Neural progenitor cell (in vitro differentiated cells): ENCODE measurements around the gene GBP3. TPM values are rescaled to one million over a fixed set of nuclear protein-coding genes. Genes with fewer than 3 reads are reported as not detected.

Experiments used
- DNase-seq: peaks from one replicate; pipeline ENCODE4 v3.0.0-alpha.2; 2016; ENCODE audit warnings: low spot score
- H2AFZ ChIP-seq: fragments of 200-600 bp; sonication (generic); replicated peaks from 2 replicates; pipeline ENCODE4 v1.6.1; 2016; ENCODE audit warnings: antibody characterized with exemption
- H3F3A ChIP-seq: fragments of 200-600 bp; sonication (generic); 2 replicates; pipeline ENCODE4 v1.6.1; 2016; ENCODE audit warnings: antibody characterized with exemption, low read depth
- H3K27ac ChIP-seq: fragments of 200-600 bp; sonication (generic); 2 replicates; pipeline ENCODE4 v1.5.1; 2016; ENCODE audit warnings: mild to moderate bottlenecking
- H3K27me3 ChIP-seq: fragments of 200-600 bp; sonication (generic); 2 replicates; pipeline ENCODE4 v1.6.1; 2016; ENCODE audit warnings: mild to moderate bottlenecking, moderate library complexity
- H3K36me3 ChIP-seq: fragments of 200-600 bp; sonication (generic); 2 replicates; pipeline ENCODE4 v1.5.1; 2016
- H3K4me1 ChIP-seq: fragments of 200-600 bp; sonication (generic); 2 replicates; pipeline ENCODE4 v1.6.1; 2016; ENCODE audit warnings: mixed run types
- H3K4me2 ChIP-seq: fragments of 200-600 bp; sonication (generic); 2 replicates; pipeline ENCODE4 v1.6.1; 2016
- H3K4me3 ChIP-seq: fragments of 200-600 bp; sonication (generic); 2 replicates; pipeline ENCODE4 v1.5.1; 2016
- H3K79me2 ChIP-seq: fragments of 200-600 bp; sonication (generic); 2 replicates; pipeline ENCODE4 v1.6.1; 2016; ENCODE audit warnings: low read depth
- H3K9ac ChIP-seq: fragments of 200-600 bp; sonication (generic); 2 replicates; pipeline ENCODE4 v1.6.1; 2016
- H3K9me3 ChIP-seq: fragments of 200-600 bp; sonication (generic); 2 replicates; pipeline ENCODE4 v1.5.1; 2016; ENCODE audit warnings: low read depth
- H4K20me1 ChIP-seq: fragments of 200-600 bp; sonication (generic); 2 replicates; pipeline ENCODE4 v1.6.1; 2016; ENCODE audit warnings: low read depth
- H3K27ac Mint-ChIP-seq: 3 replicates; pipeline ENCODE4 v1.8.0; 2021; ENCODE audit warnings: mixed read lengths
- H3K27me3 Mint-ChIP-seq: 2 replicates; pipeline ENCODE4 v1.8.0; 2022; ENCODE audit warnings: low read depth, mild to moderate bottlenecking, inconsistent platforms, moderate library complexity, mixed read lengths; ENCODE audit not compliant: insufficient read depth
- H3K36me3 Mint-ChIP-seq: 3 replicates; pipeline ENCODE4 v1.8.0; 2021; ENCODE audit warnings: mixed read lengths
- H3K4me1 Mint-ChIP-seq: 3 replicates; pipeline ENCODE4 v1.8.0; 2021; ENCODE audit warnings: mixed read lengths
- H3K4me3 Mint-ChIP-seq: 3 replicates; pipeline ENCODE4 v1.8.0; 2021; ENCODE audit warnings: mild to moderate bottlenecking, moderate library complexity, mixed read lengths
- H3K9me3 Mint-ChIP-seq: 3 replicates; pipeline ENCODE4 v1.8.0; 2020; ENCODE audit warnings: mixed read lengths
- EZH2 ChIP-seq: fragments of 200-600 bp; sonication (generic); IDR thresholded peaks from 2 replicates; pipeline ENCODE4 v1.6.1; 2017; ENCODE audit warnings: antibody characterized with exemption, mild to moderate bottlenecking, moderate library complexity
- EZH2phosphoT487 ChIP-seq: fragments of 200-600 bp; sonication (generic); IDR thresholded peaks from 2 replicates; pipeline ENCODE4 v1.6.1; 2017; ENCODE audit warnings: antibody characterized with exemption
- small RNA-seq: library from RNA; depleted of rRNA; stranded (forward); fragments of <200 nt; gene quantifications from one replicate; pipeline ENCODE3, GENCODE V24; 2015
- total RNA-seq: library from RNA; depleted of rRNA; stranded (reverse); fragments of >200 nt; gene quantifications from 2 replicates; pipeline ENCODE4 v1.2.3, GENCODE V29; 2015; ENCODE audit warnings: low replicate concordance
- TF ChIP-seq, protein P1 (sequence below): fragments of 200-600 bp; sonication (generic); IDR thresholded peaks from 2 replicates; pipeline ENCODE4 v1.5.1; 2017; ENCODE audit warnings: antibody characterized with exemption, mild to moderate bottlenecking

The GBP3 gene
- total RNA-seq, 1 donor from 2014 or later: not detected

DNA sequence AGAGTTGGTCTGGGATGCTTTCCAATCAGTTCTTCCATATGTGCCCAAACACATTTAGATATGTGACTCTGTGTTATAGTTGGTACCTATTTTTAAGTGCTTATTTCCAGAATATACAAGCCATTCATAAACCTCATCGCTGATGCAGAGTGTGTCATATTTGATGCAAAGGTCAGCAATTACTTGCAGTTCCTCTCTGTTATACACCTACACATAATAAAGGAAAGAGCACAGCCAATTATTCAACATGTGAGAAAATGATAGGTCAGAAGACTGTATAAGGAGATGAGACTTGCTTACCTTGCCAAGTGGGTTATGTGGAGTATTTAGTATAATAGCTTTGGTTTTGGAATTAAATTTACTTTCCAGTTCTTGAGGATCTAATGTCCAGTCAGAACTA is 61.6 kb downstream of the GBP3 start:
- H3K4me3 ChIP-seq: no peak overlapping the region
- Mint-ChIP-seq H3K4me1 (no peaks in the 10 kb centered on the region), H3K4me3 (no peak overlapping the region), H3K27me3 (no peaks in the 10 kb centered on the region), H3K27ac (no peak overlapping the region), H3K9me3 (no peaks in the 10 kb centered on the region), H3K36me3 (peaks cover 27% of the 10 kb centered on the region)
- no peaks in the 10 kb centered on the region for H3K9me3 ChIP-seq
- H3K4me2 ChIP-seq: no peak overlapping the region
- DNase-seq: no peak
- H3K79me2 ChIP-seq: no peaks in the 10 kb centered on the region
- no peak overlapping the region for H3K9ac ChIP-seq
- no peaks in the 10 kb centered on the region for H3F3A ChIP-seq
- no peaks in the 10 kb centered on the region for H4K20me1 ChIP-seq
- TF ChIP-seq EZH2phosphoT487 (no peak), EZH2 (no peak)
- TF ChIP-seq, protein P1, sequence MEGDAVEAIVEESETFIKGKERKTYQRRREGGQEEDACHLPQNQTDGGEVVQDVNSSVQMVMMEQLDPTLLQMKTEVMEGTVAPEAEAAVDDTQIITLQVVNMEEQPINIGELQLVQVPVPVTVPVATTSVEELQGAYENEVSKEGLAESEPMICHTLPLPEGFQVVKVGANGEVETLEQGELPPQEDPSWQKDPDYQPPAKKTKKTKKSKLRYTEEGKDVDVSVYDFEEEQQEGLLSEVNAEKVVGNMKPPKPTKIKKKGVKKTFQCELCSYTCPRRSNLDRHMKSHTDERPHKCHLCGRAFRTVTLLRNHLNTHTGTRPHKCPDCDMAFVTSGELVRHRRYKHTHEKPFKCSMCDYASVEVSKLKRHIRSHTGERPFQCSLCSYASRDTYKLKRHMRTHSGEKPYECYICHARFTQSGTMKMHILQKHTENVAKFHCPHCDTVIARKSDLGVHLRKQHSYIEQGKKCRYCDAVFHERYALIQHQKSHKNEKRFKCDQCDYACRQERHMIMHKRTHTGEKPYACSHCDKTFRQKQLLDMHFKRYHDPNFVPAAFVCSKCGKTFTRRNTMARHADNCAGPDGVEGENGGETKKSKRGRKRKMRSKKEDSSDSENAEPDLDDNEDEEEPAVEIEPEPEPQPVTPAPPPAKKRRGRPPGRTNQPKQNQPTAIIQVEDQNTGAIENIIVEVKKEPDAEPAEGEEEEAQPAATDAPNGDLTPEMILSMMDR: no peak
- H3K27me3 ChIP-seq: no peaks in the 10 kb centered on the region
- H3K4me1 ChIP-seq: no peaks in the 10 kb centered on the region
- no peak overlapping the region for H3K27ac ChIP-seq
- H3K36me3 ChIP-seq: peaks cover 30% of the 10 kb centered on the region
- no peak overlapping the region for H2AFZ ChIP-seq

Small RNA genes lying within 50 kb of the gene (small RNA-seq; reads per million reads assigned to genes)
- not detected for gene RF00019

Other genes with a start within 250 kb of the GBP3 start
- 32.2 and 42.0 TPM in 2 replicates for gene GTF2B, start 131.3 kb downstream of the GBP3 start, total RNA-seq
- 80.2 and 113 TPM in 2 replicates for gene KYAT3, start 30.2 kb downstream of the GBP3 start, total RNA-seq
- gene RBMXL1, start 30.2 kb downstream of the GBP3 start, total RNA-seq: 15.4 and 19.0 TPM in 2 replicates
- gene GBP1, start 42.3 kb upstream of the GBP3 start, total RNA-seq: not detected in 2 replicates
- gene GBP2, start 103.2 kb upstream of the GBP3 start, total RNA-seq: not detected in 2 replicates
- not detected in 2 replicates for gene GBP7, start 153.1 kb upstream of the GBP3 start, total RNA-seq
- gene GBP4, start 176.1 kb upstream of the GBP3 start, total RNA-seq: not detected in 2 replicates
- gene GBP5, start 250.0 kb upstream of the GBP3 start, total RNA-seq: not detected in 2 replicates